Mesendoderm (in vitro differentiated cells): ENCODE measurements around the gene JARID2.
A peak's percentile ranks its signal among the peaks of the same experiment; 100 is the strongest.

Source experiments
- DNase-seq: peaks from one replicate; pipeline ENCODE4 v3.0.0; 2013
- H2AK5ac ChIP-seq: 2 replicates; pipeline ENCODE4 v1.6.1; 2013; ENCODE audit warnings: low read length, inconsistent platforms
- H2BK120ac ChIP-seq: 2 replicates; pipeline ENCODE4 v1.6.1; 2013; ENCODE audit warnings: low read depth, mild to moderate bottlenecking, low read length, moderate library complexity, mixed read lengths
- H2BK15ac ChIP-seq: replicated peaks from 2 replicates; pipeline ENCODE4 v1.6.1; 2013; ENCODE audit warnings: low read depth, mild to moderate bottlenecking, moderate library complexity
- H2BK5ac ChIP-seq: 2 replicates; pipeline ENCODE4 v1.6.1; 2013; ENCODE audit warnings: low read length, inconsistent platforms
- H3K18ac ChIP-seq: 2 replicates; pipeline ENCODE4 v1.6.1; 2013; ENCODE audit warnings: mild to moderate bottlenecking, low read length, mixed read lengths
- H3K23ac ChIP-seq: one replicate; pipeline ENCODE4 v1.6.1; 2013; ENCODE audit warnings: low read length
- H3K27ac ChIP-seq: 2 replicates; pipeline ENCODE4 v1.5.1; 2013; ENCODE audit warnings: low read depth, mild to moderate bottlenecking, inconsistent platforms, low read length, moderate library complexity
- H3K27me3 ChIP-seq: 2 replicates; pipeline ENCODE4 v1.6.1; 2013; ENCODE audit warnings: low read length, control low read depth, mild to moderate bottlenecking, inconsistent platforms; ENCODE audit not compliant: insufficient read depth, poor library complexity
- H3K36me3 ChIP-seq: 2 replicates; pipeline ENCODE4 v1.6.1; 2013; ENCODE audit warnings: low read length, inconsistent platforms; ENCODE audit not compliant: control insufficient read depth, insufficient read depth
- H3K4ac ChIP-seq: one replicate; pipeline ENCODE4 v1.6.1; 2013; ENCODE audit warnings: low read depth, mild to moderate bottlenecking, low read length, moderate library complexity
- H3K4me1 ChIP-seq: 2 replicates; pipeline ENCODE4 v1.6.1; 2013; ENCODE audit warnings: low read depth, low read length, inconsistent platforms; ENCODE audit not compliant: control insufficient read depth
- H3K4me2 ChIP-seq: 2 replicates; pipeline ENCODE4 v1.6.1; 2013; ENCODE audit warnings: low read length
- H3K4me3 ChIP-seq: 2 replicates; pipeline ENCODE4 v1.5.1; 2013; ENCODE audit warnings: mild to moderate bottlenecking, low read length
- H3K56ac ChIP-seq: one replicate; pipeline ENCODE4 v1.6.1; 2013; ENCODE audit warnings: low read length
- H3K79me1 ChIP-seq: 2 replicates; pipeline ENCODE4 v1.6.1; 2013; ENCODE audit warnings: low read length, inconsistent platforms
- H3K79me2 ChIP-seq: 2 replicates; pipeline ENCODE4 v1.6.1; 2013; ENCODE audit warnings: mild to moderate bottlenecking, low read length; ENCODE audit not compliant: control insufficient read depth, insufficient read depth
- H3K9ac ChIP-seq: 2 replicates; pipeline ENCODE4 v1.6.1; 2013; ENCODE audit warnings: low read length, inconsistent platforms
- H4K5ac ChIP-seq: one replicate; pipeline ENCODE4 v1.6.1; 2013; ENCODE audit warnings: low read length
- H4K8ac ChIP-seq: one replicate; pipeline ENCODE4 v1.6.1; 2013; ENCODE audit warnings: low read depth, mild to moderate bottlenecking, control low read depth, low read length, moderate library complexity
- WGBS: extraction: QIAGEN DNeasy Blood & Tissue Kit; methylation state at CpG from one replicate; pipeline ENCODE4 v1.1.7; 2013; ENCODE audit warnings: low lambda C conversion rate, missing lambda C conversion rate; ENCODE audit not compliant: insufficient coverage; ENCODE audit errors: extremely low coverage; 5-methylcytosine and 5-hydroxymethylcytosine counted together

JARID2 gene

DNA sequence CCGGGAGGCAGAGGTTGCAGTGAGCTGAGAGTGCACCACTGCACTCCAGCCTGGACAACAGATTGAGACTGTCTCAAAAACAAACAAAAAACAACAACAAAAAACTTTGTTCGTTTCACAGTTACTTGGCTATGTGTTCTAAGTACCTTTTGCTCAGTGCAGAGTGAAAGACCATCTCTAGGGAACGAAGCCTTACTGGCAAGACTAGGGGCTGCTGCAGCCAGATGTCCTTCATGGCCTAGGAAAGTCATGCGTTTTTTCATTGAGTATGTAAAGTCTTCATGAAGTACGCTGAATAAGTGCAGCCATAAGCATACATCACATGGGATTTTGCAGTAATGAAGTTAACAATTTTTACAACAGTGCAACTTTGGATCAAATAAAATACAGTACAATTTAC, 111.1 kb downstream of the JARID2 start:
- WGBS: no CpG with 5 or more reads among the region's 5 CpGs
- Histone ChIP-seq H3K27me3 (no peaks in the 10 kb centered on the region), H3K23ac (no peak overlapping the region), H4K5ac (no peak overlapping the region), H3K18ac (no peak overlapping the region), H3K27ac (no peak overlapping the region), H3K79me2 (peaks cover 87% of the 10 kb centered on the region), H3K36me3 (no peaks in the 10 kb centered on the region), H3K56ac (no peak overlapping the region), H3K4me3 (no peak overlapping the region), H3K9ac (no peak overlapping the region), H3K79me1 (peaks cover 3% of the 10 kb centered on the region), H2BK5ac (no peak overlapping the region), H2BK120ac (no peak overlapping the region), H2AK5ac (no peak overlapping the region), H4K8ac (no peak overlapping the region), H2BK15ac (no peak overlapping the region), H3K4me1 (peaks cover 14% of the 10 kb centered on the region), H3K4ac (peak overlapping the region; percentile 12), H3K4me2 (no peak overlapping the region)
- no peak for DNase-seq

DNA sequence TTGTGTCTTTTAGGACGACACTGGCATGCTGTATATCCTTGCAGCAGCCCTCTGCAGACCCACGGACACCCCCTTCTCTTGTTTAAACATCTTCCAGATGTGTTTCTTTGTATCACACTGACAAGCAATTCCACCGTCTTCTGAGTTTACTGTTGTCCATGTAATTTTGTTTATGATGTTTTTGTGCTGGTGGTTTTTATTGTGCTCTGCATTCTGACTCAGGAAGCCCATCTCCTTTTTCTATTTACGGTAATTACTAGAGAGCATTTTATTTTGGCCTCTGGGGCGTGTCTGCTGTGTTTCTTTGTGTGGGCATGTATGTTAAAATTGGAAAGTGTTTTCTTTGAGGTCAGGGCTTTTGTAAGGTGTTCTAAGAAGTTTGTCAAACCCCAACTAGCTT, 111.9 kb downstream of the JARID2 start:
- WGBS: no CpG with 5 or more reads among the region's 5 CpGs
- H3K4ac ChIP-seq: no peak overlapping the region
- no peak overlapping the region for H3K56ac ChIP-seq

DNA sequence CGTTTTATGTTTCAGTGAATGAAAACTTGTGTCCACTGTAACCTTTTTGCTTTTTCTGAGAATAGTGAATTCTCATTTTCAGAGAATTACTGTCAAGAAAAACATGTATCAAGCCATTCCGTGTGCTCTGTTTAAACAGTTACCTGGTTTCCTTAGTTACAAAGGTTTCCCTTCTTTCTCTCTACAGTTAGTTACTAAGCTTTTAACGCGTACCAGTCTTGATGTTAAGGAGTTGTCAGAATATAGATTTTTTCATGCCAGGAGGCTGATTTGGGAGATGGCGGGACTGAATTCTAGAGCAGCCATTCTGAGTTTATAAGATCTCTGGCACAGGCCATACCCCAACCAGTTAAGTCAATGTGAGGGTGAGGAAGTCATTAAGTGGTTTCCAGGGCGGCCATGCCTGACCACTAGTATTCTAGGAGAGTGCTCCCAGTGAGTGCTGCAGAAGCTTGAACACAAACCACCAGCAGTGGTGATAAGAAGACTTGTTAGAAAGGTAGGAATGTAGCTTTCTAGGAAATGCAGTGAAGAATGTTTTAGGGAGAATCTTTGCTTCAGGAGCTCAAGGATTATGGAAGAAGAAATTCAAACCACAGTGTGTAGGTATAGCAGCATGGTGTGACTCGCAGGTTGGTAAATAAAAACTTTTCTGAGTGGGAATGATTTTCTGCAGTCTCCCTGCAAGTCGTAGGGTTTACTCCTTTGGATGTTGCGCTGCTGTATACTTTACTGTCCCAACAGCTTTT, 112.9 kb downstream of the JARID2 start:
- H3K4ac ChIP-seq: no peak overlapping the region
- DNase-seq: peak; percentile 81

More for the DNA sequence above, 111.9 kb downstream of the JARID2 start:
- Histone ChIP-seq H3K36me3 (no peaks in the 10 kb centered on the region), H2BK5ac (no peak overlapping the region), H3K18ac (no peak overlapping the region), H3K79me1 (peaks cover 4% of the 10 kb centered on the region), H3K4me1 (peaks cover 19% of the 10 kb centered on the region), H3K4me2 (no peak overlapping the region), H2AK5ac (no peak overlapping the region), H3K27me3 (no peaks in the 10 kb centered on the region), H2BK120ac (no peak overlapping the region), H4K5ac (no peak overlapping the region), H3K9ac (no peak overlapping the region), H3K27ac (no peak overlapping the region), H3K4me3 (no peak overlapping the region), H4K8ac (no peak overlapping the region), H3K23ac (no peak overlapping the region), H3K79me2 (peaks cover 87% of the 10 kb centered on the region), H2BK15ac (no peak overlapping the region)
- no peak for DNase-seq

DNA sequence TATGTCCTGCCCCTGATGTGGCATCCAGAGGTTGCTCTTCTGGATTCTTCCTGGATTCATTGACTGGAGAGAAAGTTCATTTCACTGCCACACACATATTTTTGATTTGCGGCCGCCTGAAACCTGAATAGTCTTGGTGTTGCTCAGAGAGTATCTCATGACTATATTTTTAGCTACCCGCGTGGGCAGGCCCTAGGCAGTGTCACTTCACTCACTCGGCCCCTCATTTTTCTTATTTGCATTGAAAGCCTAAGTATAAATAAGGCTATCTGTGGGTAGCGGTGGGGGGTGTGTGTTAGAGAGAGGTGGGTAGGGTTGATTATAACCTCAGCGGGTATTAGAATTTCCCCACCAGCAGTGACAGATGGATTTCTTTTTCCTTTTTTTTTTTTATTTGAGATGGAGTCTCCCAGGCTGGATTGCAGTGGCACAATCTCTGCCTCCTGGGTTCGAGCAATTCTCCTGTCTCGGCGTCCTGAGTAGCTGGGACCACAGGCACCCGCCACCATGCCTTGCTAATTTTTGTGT, 113.5 kb downstream of the JARID2 start:
- peak overlapping the region; percentile 46 for H3K56ac ChIP-seq
- no peak overlapping the region for H3K4me2 ChIP-seq
- H3K4ac ChIP-seq: no peak overlapping the region
- DNase-seq: no peak
- H3K36me3 ChIP-seq: no peaks in the 10 kb centered on the region
- no peak overlapping the region for H3K23ac ChIP-seq
- no peaks in the 10 kb centered on the region for H3K27me3 ChIP-seq
- WGBS: no CpG with 5 or more reads among the region's 11 CpGs
- H4K8ac ChIP-seq: no peak overlapping the region
- peaks cover 24% of the 10 kb centered on the region for H3K4me1 ChIP-seq
- peak overlapping the region; percentile 22 for H3K18ac ChIP-seq
- no peak overlapping the region for H3K4me3 ChIP-seq
- H2AK5ac ChIP-seq: no peak overlapping the region
- H2BK5ac ChIP-seq: no peak overlapping the region
- H2BK15ac ChIP-seq: no peak overlapping the region
- peaks cover 87% of the 10 kb centered on the region for H3K79me2 ChIP-seq
- H3K27ac ChIP-seq: no peak overlapping the region
- H4K5ac ChIP-seq: no peak overlapping the region
- H3K9ac ChIP-seq: no peak overlapping the region
- H3K79me1 ChIP-seq: peaks cover 7% of the 10 kb centered on the region
- H2BK120ac ChIP-seq: no peak overlapping the region

More for the DNA sequence above, 112.9 kb downstream of the JARID2 start:
- H3K79me2 ChIP-seq: peaks cover 88% of the 10 kb centered on the region
- no peaks in the 10 kb centered on the region for H3K27me3 ChIP-seq
- no peak overlapping the region for H2BK15ac ChIP-seq
- H3K27ac ChIP-seq: no peak overlapping the region
- H3K23ac ChIP-seq: no peak overlapping the region
- no peak overlapping the region for H3K4me3 ChIP-seq
- peak overlapping the region; percentile 34 for H3K18ac ChIP-seq
- no peaks in the 10 kb centered on the region for H3K36me3 ChIP-seq
- peak overlapping the region; percentile 46 for H3K56ac ChIP-seq
- H3K4me1 ChIP-seq: peaks cover 24% of the 10 kb centered on the region
- H2AK5ac ChIP-seq: no peak overlapping the region
- H2BK120ac ChIP-seq: no peak overlapping the region
- H3K79me1 ChIP-seq: peaks cover 7% of the 10 kb centered on the region
- no peak overlapping the region for H4K5ac ChIP-seq
- no peak overlapping the region for H3K4me2 ChIP-seq
- H2BK5ac ChIP-seq: no peak overlapping the region
- no peak overlapping the region for H4K8ac ChIP-seq
- no peak overlapping the region for H3K9ac ChIP-seq
- WGBS: no CpG with 5 or more reads among the region's 9 CpGs

DNA sequence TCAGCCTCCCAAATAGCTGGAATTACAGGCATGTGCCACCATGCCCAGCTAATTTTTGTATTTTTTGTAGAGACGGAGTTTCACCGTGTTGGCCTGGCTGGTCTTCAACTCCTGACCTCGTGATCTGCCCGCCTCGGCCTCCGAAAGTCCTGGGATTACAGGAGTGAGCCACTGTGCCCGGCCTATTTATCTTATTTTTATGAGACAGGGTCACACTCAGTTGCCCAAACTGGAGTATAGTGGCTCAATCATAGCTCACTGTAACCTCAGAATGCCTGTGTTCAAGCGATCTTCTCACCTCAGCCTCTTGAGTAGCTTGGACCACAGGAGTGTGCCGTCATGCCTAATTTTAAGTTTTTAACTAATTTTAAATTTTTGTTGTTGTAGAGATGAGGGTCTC, 114.4 kb downstream of the JARID2 start:
- Histone ChIP-seq H3K79me1 (peaks cover 9% of the 10 kb centered on the region), H3K9ac (no peak overlapping the region), H4K8ac (no peak overlapping the region), H2BK15ac (no peak overlapping the region), H3K4me3 (no peak overlapping the region), H3K4me2 (no peak overlapping the region), H2BK5ac (no peak overlapping the region), H3K27me3 (no peaks in the 10 kb centered on the region), H2AK5ac (no peak overlapping the region), H4K5ac (no peak overlapping the region), H3K79me2 (peaks cover 88% of the 10 kb centered on the region), H3K23ac (no peak overlapping the region), H3K56ac (no peak overlapping the region), H3K27ac (no peak overlapping the region), H3K4ac (no peak overlapping the region), H3K18ac (no peak overlapping the region), H3K36me3 (no peaks in the 10 kb centered on the region), H2BK120ac (peak overlapping the region; percentile 51), H3K4me1 (peaks cover 27% of the 10 kb centered on the region)
- WGBS: no CpG with 5 or more reads among the region's 9 CpGs
- DNase-seq: no peak
